Posterior cingulate gyrus (tissue), 11 donors: ENCODE measurements around the gene OR2K2.
"Not testable (repeated sequence)": the region's sequence is repeated elsewhere in the genome, so short reads cannot be mapped to it uniquely, and the experiment has no call there.

Experiments used
- DNase-seq, 10 donors: peaks; one replicate each; pipeline versions ENCODE4 v3.0.0 to v3.0.0-alpha.2; 2020 to 2021; ENCODE audit warnings: mixed read lengths in 3 of 10
- intact Hi-C: fragments of 100-400 bp; cut with DNase I; formaldehyde crosslinking; loops from one replicate; pipeline ENCODE4 v1.15.1; 2023

Gene OR2K2

GRCh38 chr9:111298731-111299598 is 31.1 kb downstream of the OR2K2 start:
- intact Hi-C loops = loop anchor here (2.0 to 10.0 kb wide), 3 partner anchors 260 to 660 kb away; partner anchors contain the start of gene LPAR1
- peak in 6 of 10 donors; percentile 20 to 87 (median 40) for DNase-seq

GRCh38 chr9:111298111-111298510 is 31.9 kb downstream of the OR2K2 start:
- intact Hi-C loops = loop anchor here (2.0 to 10.0 kb wide), 3 partner anchors 259 to 659 kb away; partner anchors contain the start of gene LPAR1
- peak in 1 of 10 donors; percentile 13 for DNase-seq

GRCh38 chr9:111297066-111297824 is 32.8 kb downstream of the OR2K2 start:
- intact Hi-C loops = loop anchor here (10.0 kb wide), 1 partner anchor 532 kb away; no protein-coding TSS in a partner anchor
- DNase-seq = no peak

- intact Hi-C loops = loop anchor here (10.0 kb wide), 1 partner anchor 530 kb away; no protein-coding TSS in a partner anchor
- DNase-seq = peak in 1 of 10 donors; percentile 12
Observed at GRCh38 chr9:111294691-111295451, 35.2 kb downstream of the OR2K2 start.

- intact Hi-C loops = no loop called here
- DNase-seq = no peak
Observed at GRCh38 chr9:111287127-111287526, 42.9 kb downstream of the OR2K2 start.

GRCh38 chr9:111284703-111285102 is 45.3 kb downstream of the OR2K2 start:
- intact Hi-C loops = no loop called here
- no peak for DNase-seq

- intact Hi-C loops = no loop called here
- DNase-seq = no peak
Observed at GRCh38 chr9:111282845-111283244, 47.2 kb downstream of the OR2K2 start.

GRCh38 chr9:111280795-111281194 is 49.2 kb downstream of the OR2K2 start:
- intact Hi-C loops = not testable (repeated sequence)

More at GRCh38 chr9:111280795-111281194, 49.2 kb downstream of the OR2K2 start:
- DNase-seq = not testable (repeated sequence)
